Measurements from ENCODE around the gene OR2B6. TPM values are rescaled to one million over a fixed set of nuclear protein-coding genes. Genes with fewer than 3 reads are reported as not detected.

The OR2B6 gene
- total RNA-seq, 2 donors from 2014 or later = not detected

DNA sequence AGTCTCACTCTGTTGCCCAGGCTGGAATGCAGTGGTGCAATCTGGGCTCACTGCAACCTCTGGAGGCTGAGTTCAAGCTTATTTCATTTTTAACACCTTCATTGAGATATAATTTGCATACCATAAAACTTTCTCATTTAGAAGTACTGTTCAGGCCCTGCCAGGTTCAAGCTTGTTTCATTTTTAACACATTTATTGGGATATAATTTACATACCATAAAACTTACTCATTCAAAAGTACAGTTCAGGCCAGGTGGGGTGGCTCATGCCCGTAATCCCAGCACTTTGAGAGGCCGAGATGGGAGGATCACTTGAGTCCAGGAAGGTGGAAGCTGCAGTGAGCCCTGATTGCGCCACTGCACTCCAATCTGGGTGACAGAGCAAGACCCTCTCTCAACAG lies 5.5 kb downstream of the OR2B6 start:
- H3K4me3 ChIP-seq = no peak overlapping the region
- TF ChIP-seq, protein P1, sequence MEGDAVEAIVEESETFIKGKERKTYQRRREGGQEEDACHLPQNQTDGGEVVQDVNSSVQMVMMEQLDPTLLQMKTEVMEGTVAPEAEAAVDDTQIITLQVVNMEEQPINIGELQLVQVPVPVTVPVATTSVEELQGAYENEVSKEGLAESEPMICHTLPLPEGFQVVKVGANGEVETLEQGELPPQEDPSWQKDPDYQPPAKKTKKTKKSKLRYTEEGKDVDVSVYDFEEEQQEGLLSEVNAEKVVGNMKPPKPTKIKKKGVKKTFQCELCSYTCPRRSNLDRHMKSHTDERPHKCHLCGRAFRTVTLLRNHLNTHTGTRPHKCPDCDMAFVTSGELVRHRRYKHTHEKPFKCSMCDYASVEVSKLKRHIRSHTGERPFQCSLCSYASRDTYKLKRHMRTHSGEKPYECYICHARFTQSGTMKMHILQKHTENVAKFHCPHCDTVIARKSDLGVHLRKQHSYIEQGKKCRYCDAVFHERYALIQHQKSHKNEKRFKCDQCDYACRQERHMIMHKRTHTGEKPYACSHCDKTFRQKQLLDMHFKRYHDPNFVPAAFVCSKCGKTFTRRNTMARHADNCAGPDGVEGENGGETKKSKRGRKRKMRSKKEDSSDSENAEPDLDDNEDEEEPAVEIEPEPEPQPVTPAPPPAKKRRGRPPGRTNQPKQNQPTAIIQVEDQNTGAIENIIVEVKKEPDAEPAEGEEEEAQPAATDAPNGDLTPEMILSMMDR (IDR thresholded peaks at IDR 0.05) = no peak
- DNase-seq (ENCODE audit: low spot score) = no peak

DNA sequence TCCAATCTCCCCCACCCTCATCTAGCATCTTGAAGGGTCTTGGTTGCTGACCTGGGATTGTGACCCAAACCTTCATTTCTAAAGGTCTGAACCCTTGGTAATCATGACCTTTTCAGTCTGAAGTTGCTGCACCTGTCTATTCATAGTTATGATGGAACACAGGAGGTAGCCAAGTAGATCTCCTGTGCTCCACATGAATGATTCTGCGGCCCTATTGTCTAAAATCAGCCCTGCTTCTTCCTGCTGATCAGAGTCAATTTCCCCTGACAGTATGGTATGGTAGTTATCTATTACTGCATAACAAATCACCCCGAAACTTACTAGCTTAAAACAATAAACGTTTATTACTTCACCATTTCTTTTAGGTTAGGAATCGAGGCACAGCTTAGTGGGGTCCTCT lies 9.0 kb downstream of the OR2B6 start:
- H3K36me3 ChIP-seq = no peaks in the 10 kb centered on the region
- H3K4me1 ChIP-seq = no peaks in the 10 kb centered on the region
- no peak for DNase-seq (ENCODE audit: low spot score)
- TF ChIP-seq, protein P1 (IDR thresholded peaks at IDR 0.05) = no peak
- peaks cover 0 to 12% of the 10 kb centered on the region in 2 donors for H3K9me3 ChIP-seq
- H3K4me3 ChIP-seq = no peak overlapping the region
- H3K27me3 ChIP-seq = no peaks in the 10 kb centered on the region
- no peak overlapping the region for H3K27ac ChIP-seq

More for the DNA sequence above, 5.5 kb downstream of the OR2B6 start:
- Histone ChIP-seq H3K9me3 (no peaks in the 10 kb centered on the region), H3K27ac (no peak overlapping the region), H3K4me1 (no peaks in the 10 kb centered on the region), H3K36me3 (no peaks in the 10 kb centered on the region), H3K27me3 (no peaks in the 10 kb centered on the region)

DNA sequence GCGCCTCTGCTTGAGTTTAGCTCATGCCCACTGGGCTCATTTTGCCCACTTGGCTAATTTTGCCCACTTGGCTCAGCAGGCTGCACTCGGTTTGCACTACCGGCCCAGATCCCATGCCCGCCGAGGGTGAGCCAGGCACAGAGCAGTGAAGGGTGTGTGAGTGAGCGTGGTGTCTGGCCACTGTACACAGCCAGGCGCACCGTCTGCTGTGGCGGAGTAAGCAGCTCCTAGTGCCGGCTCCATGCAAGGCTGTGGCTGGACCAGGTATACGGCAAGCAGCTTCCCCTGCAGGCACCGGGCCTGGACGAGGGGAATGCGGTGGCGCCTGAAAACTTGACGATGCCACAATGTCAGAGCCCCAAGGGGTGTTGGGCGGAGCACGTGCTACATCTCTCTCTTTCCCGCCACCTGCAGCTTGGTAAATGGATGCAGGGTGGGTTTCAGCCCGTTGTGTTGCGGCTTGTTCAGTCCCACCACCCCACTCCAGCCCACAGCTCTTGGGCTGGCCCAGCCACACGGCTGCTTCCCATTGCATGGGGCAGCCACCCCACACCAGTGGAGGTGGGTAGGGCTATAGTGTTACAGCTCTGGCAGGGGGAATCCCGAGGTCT lies 9.9 kb downstream of the OR2B6 start:
- H3K4me3 ChIP-seq = no peak overlapping the region
- H3K36me3 ChIP-seq = no peaks in the 10 kb centered on the region
- no peak overlapping the region for H3K27ac ChIP-seq
- peaks cover 0 to 12% of the 10 kb centered on the region in 2 donors for H3K9me3 ChIP-seq
- no peaks in the 10 kb centered on the region for H3K27me3 ChIP-seq
- TF ChIP-seq, protein P1 (IDR thresholded peaks at IDR 0.05) = no peak
- no peak for DNase-seq (ENCODE audit: low spot score)
- H3K4me1 ChIP-seq = no peaks in the 10 kb centered on the region

DNA sequence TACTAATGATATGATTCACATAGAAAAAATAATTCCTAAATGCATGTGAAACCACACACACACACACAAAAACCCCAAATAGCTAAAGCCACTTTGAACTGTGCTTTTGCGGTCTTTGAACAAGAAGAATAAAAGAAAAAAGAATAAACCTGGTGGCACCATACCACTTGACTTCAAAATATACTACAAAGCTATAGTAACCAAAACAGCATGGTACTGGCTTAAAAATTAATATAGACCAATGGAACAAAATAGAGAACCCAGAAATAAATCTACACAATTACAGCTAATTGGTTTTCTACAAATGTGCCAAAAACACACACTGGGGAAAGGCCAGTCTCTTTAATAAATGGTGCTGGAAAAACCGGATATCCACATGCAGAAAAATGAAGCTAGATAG lies 13.4 kb downstream of the OR2B6 start:
- Histone ChIP-seq H3K4me3 (no peak overlapping the region), H3K9me3 (peaks cover 0 to 12% of the 10 kb centered on the region in 2 donors), H3K27ac (no peak overlapping the region), H3K36me3 (no peaks in the 10 kb centered on the region), H3K27me3 (no peaks in the 10 kb centered on the region), H3K4me1 (no peaks in the 10 kb centered on the region)
- DNase-seq (ENCODE audit: low spot score) = no peak
- TF ChIP-seq, protein P1 (IDR thresholded peaks at IDR 0.05) = no peak

DNA sequence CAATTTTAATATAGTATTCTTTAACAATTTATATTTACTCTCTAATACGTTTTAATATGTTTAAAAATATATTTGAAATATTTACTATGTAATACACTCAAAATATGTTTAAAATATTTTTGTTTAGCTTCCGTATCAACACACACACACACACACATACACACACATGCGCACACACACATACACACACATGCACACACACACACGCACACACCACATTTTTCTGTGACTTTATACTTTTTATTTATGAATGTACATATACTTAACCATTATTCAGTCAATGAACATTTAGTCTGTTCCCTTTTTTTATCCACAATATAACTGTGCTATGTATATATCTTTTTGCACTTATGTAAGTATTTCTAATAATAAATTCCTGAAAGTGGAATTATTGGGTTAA lies 15.7 kb downstream of the OR2B6 start:
- Histone ChIP-seq H3K4me1 (no peaks in the 10 kb centered on the region), H3K27me3 (no peaks in the 10 kb centered on the region), H3K27ac (no peak overlapping the region), H3K36me3 (no peaks in the 10 kb centered on the region), H3K4me3 (no peak overlapping the region), H3K9me3 (peaks cover 0 to 12% of the 10 kb centered on the region in 2 donors)
- no peak for DNase-seq (ENCODE audit: low spot score)
- TF ChIP-seq, protein P1 (IDR thresholded peaks at IDR 0.05) = no peak

DNA sequence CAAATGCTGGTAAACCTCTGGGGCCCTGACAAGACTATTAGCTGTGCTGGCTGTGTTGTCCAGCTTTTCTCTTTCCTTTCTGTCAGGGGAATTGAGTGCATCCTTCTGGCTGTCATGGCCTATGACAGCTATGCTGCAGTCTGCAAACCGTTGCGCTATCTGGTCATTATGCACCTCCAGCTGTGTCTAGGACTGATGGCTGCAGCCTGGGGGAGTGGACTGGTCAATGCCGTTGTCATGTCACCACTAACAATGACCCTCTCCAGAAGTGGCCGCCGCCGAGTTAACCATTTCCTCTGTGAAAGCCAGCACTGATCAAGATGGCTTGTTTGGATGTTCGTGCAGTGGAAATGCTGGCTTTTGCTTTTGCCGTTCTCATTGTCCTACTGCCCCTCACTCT lies 20.3 kb downstream of the OR2B6 start:
- Histone ChIP-seq H3K27me3 (no peaks in the 10 kb centered on the region), H3K4me3 (no peak overlapping the region), H3K9me3 (no peaks in the 10 kb centered on the region), H3K27ac (no peak overlapping the region), H3K4me1 (no peaks in the 10 kb centered on the region), H3K36me3 (no peaks in the 10 kb centered on the region)
- DNase-seq (ENCODE audit: low spot score) = no peak
- TF ChIP-seq, protein P1 (IDR thresholded peaks at IDR 0.05) = no peak
